Stimulated activated CD8-positive, alpha-beta memory T cell treated with anti-CD3 and anti-CD28 coated beads, Interleukin-7, amount 100 ng/mL, for 1 hour (primary cell): ENCODE results near the gene KRTAP4-9.
"Not testable (repeated sequence)": the region's sequence is repeated elsewhere in the genome, so short reads cannot be mapped to it uniquely, and the experiment has no call there.

Source experiments
- DNase-seq, 2 donors: peaks; one replicate each; pipeline ENCODE4 v3.0.0-alpha.2; 2020; ENCODE audit warnings: low read depth in 2 of 2

The KRTAP4-9 gene

DNA sequence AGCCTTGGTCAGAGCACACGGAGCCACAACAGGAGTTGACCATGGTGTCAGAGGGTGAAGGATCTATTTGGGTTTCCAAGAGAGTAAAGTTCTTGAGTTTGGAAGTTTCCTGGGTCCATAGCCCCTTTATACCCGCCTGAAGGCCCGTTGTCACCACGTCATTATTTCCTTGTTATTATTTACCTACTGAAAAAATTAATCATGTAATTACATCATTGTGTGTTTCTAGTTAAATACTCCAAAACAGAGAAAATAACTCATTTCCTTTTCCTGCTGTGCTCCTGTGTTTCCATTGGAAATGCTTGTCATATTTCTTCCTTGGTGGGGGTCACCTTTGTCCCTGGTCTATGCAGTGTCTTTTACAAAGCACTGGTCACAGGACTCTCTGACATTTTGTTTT is 7.1 kb upstream of the KRTAP4-9 start, which contains the start of gene KRTAP4-8:
Gene KRTAP4-8, minus strand, starts transcription at position 101 of the 400 bp plus-strand sequence. Its CDS starts 58 bp downstream, at position 43.
- no peak for DNase-seq

DNA sequence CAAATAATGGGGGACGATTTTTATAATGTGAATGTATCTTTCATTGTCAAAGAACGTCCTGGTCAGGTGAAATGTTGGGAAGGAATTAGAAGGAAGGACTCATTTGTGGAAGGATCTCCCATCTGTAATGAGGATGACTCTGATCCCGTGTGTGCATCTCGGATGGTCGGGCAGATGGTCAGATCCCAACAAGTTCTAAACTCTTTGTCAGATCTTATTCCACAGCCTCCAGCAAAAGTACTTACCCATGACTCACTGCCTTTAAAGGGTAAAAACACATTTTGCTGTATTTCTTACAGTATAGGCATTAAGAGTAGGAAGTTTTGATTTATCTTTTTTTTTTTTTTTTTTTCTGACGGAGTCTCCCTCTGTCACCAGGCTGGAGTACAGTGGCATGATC is 6.7 kb upstream of the KRTAP4-9 start:
- DNase-seq: no peak

DNA sequence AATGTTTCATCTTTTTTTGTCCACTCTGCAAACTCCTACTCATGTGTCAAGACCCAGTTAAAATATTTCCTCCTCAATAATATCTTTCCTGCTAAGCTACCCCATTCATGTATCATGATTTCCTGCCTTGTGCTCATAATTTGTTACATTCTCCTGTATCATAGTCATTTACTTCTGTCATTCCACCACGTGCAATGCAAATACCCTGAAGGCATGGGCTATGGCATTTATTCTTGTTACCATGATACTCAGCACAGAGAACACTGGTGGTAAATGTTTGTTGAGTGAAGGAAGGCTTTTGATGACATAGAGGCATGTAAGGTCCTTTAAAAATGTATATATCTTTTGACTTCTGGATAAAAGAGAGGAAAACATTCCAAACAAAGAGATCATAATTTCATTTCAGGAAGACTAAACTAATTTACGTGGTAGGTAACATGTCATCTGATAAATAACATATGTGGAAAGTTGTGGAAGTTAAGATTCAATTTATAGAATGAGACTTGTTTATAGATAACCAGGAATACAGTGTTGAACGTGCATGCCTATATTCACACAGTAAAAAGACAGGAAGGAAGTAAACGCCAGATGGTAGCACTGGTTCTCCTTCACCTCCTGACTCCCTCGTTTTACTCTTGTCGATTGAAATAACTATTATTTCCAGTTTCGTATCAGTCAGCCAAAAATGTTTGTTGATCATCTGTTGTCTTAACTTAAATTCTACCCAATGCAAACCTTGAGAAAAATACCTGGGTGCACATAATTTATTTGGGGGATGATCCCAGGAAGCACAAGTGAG is 5.3 kb upstream of the KRTAP4-9 start:
- DNase-seq: not testable (repeated sequence)

DNA sequence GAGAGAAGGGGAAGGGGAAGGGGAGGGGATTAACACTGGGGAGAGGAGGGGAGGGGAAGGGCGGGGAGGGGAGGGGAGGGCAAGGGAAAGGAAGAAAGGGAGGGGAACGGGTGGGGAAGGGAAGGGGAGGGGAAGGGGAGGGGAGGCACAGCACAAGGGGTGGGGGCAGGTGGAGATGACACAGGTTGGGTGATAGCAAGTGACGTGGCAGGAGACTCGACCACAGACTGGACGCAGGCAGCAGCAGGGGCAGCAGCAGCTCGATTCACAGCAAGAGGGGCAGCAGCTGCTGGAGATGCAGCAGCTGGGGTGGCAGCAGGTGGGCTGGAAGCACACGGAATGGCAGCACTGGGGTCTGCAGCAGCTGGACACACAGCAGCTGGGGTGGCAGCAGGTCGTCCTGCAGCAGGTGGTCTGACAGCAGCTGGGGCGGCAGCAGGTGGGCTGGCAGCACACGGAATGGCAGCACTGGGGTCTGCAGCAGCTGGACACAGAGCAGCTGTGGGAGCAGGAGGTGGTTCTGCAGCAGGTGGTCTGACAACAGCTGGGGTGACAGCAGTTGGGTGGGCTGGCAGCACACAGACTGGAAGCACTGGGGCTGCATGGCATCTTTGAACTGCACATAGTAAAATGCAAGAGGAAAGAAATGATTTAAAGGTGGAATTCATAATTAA is 3.5 kb upstream of the KRTAP4-9 start, which contains the start of gene KRTAP4-16:
Gene KRTAP4-16, minus strand, starts transcription at position 624 of the 674 bp plus-strand sequence. Its CDS starts 0 bp downstream, at position 624.
- no peak for DNase-seq

DNA sequence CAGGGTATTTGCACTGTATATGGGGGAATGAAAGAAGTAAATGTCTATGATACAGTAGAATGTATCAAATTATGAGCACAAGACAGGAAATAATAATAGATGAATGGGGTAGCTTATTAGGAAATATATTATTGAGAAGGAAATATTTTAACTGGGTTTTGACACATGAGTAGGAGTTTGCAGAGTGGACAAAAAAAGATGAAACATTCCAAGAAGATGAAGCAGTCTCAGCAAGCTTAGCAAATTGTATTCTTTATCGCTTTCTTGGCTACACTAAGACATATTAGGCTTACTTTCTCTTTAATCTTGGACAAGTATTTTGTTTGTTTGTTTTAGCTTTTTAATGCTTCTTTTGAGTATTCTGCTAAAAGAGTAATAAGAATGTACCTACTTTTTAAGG is 1.3 kb upstream of the KRTAP4-9 start:
- no peak for DNase-seq

DNA sequence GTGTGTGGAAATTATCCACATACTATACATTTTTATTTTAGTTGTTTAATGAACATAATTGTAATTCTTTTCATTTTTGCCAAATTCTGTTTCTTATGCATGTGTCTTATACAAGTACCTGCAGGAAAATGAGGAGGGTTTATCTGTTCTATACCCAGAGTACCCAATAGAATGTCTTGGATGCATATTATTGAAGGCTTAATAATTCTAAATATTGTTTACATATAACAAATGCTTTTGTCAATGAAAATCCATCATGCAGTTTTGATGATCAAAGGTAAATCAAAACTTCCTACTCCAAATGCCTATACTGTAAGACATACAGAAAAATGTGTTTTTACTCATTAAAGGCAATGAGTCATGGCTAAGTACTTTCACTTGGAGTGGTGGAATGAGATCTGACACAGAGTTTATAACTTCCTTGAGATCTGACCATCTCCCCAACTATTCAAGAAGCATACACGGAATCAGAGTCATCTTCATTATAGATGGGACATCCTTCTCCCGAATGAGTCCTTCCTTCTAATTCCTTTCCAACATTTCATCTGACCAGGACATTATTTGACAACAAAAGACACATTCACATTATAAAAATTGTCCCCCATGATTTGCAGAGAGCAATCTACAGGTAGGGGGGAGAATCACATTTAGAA is 677 bp upstream of the KRTAP4-9 start:
- not testable (repeated sequence) for DNase-seq

DNA sequence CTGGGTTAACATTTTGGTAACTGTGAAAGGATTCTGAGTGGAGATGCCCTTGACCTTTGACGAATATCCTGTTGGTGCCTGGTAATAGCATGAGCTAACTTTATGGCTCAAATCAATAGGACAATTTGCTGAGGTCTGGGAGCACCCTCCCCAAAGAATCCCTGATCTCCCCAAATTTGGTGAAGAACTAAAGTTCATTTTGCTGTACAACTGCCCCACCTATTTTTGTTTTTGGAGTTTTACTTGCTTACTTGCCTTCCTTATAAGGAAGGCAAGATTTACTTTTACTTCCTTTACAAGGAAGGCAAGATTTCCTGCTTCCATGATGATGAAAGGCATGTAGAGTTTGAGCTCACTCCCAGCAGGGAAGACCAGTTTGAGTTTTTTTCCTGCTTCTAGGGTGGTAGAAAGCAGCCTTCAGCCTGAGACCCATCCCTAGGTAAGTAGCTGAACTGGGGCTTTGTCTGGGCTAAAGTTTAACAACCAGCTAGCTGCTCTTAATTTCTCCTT is 2.8 kb downstream of the KRTAP4-9 start:
- no peak for DNase-seq

DNA sequence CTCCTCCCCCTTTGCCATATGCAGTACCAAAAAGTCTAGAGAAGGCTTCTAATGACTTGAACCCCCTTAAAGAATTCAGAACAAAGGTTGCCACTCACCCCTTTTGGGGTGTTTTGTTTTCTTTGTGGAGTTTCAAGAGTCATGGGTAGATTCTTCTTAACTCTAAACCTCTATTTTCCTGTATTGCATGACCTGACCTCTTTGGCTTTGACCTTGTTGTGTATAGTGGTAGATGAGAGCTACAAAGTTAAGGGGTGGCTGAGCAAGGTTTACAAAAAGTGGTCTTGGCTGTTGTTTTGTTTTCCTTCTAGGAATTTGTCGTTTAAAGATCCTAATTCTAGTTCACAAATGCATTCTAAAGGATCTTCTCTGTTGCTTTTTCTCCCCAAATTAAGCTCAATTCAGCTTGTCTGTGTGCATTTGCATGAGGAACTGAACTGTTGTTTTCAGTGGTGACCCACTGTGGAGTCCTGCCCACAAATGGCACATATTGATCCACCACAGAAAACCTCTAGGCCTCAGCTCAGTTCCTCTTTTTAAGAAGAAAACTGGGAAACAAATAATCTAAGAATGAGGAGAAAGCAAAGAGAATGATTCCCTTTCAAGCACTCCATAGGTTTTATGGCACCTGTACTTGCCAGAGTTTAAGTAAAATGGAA is 3.7 kb downstream of the KRTAP4-9 start:
- DNase-seq: not testable (repeated sequence)

DNA sequence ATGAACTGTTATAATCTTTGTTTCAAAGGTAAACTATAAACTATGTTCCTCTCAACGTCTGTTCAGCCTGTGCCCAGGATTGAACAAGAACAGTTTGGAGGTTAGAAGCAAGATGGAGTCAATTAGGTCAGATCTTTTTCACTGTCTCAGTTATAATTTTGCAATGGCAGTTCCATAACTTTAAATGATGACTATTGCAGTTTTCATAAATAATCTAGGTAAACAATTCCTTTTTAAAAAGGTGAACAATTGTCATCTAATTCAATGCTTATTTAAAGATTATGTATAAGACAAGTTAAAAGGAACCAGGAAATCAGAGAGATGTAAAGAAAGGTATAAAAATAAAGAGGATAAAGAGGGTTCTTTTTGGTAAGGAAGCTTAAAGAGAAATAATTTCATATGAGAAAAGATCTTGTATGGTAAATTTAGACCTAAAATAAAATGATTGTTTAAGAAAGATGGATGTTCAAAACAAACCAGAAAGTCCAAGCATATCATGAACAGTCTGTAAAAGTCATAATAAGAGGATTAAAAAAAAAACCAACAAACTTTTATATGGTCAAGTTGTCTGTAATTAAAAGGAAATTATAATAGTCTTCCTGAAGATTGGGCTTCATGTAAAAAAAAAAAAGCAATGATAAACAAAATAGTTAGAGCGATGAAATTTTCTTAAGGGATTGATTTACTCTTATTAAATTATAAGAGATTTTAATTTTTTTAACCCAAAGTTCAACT is 6.1 kb downstream of the KRTAP4-9 start:
- DNase-seq: no peak

DNA sequence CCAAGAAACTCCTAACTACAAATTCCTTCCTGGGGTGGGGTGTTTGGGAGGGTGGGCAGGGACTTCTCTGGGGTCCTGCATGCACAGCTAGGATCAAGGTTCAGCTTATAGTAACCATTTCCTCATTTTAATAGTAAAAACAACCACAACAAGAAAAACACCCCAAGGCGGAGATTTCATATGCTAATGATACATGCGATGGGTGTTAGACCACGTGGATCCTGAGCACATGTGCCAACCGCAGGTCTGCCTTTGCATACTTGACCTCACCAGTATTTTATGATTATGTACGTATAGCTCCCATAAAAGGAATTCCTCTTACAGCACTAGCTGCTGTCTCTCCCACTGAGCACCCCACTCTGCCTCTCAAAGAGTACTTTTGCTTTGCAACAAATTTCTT is 11.1 kb downstream of the KRTAP4-9 start:
- DNase-seq: no peak

DNA sequence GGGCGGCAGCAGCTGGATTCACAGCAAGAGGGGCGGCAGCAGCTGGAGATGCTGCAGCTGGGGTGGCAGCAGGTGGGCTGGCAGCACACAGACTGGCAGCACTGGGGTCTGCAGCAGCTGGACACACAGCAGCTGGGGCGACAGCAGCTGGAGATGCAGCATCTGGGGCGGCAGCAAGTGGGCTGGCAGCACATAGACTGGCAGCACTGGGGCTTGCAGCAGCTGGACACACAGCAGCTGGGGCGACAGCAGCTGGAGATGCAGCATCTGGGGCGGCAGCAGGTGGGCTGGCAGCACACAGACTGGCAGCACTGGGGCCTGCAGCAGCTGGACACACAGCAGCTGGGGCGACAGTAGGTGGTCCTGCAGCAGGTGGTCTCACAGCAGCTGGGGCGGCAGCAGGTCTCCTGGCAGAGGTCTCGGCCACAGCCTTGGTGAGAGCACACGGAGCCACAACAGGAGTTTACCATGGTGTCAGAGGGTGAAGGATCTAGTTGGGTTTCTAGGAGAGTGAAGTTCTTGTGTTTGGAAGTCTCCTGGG is 12.7 kb downstream of the KRTAP4-9 start, which contains the start of gene KRTAP4-11:
Gene KRTAP4-11, minus strand, starts transcription at position 528 of the 541 bp plus-strand sequence. Its CDS starts 58 bp downstream, at position 470.
- not testable (repeated sequence) for DNase-seq

DNA sequence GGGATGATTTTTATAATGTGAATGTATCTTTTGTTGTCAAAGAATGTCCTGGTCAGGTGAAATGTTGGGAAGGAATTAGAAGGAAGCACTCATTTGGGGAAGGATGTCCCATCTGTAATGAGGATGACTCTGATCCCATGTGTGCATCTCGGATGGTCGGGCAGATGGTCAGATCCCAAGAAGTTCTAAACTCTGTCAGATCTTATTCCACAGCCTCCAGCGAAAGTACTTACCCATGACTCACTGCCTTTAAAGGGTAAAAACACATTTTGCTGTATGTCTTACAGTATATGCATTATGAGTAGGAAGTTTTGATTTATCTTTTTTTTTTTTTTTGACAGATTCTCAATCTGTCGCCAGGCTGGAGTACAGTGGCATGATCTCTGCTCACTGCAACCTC is 13.5 kb downstream of the KRTAP4-9 start:
- DNase-seq: no peak

DNA sequence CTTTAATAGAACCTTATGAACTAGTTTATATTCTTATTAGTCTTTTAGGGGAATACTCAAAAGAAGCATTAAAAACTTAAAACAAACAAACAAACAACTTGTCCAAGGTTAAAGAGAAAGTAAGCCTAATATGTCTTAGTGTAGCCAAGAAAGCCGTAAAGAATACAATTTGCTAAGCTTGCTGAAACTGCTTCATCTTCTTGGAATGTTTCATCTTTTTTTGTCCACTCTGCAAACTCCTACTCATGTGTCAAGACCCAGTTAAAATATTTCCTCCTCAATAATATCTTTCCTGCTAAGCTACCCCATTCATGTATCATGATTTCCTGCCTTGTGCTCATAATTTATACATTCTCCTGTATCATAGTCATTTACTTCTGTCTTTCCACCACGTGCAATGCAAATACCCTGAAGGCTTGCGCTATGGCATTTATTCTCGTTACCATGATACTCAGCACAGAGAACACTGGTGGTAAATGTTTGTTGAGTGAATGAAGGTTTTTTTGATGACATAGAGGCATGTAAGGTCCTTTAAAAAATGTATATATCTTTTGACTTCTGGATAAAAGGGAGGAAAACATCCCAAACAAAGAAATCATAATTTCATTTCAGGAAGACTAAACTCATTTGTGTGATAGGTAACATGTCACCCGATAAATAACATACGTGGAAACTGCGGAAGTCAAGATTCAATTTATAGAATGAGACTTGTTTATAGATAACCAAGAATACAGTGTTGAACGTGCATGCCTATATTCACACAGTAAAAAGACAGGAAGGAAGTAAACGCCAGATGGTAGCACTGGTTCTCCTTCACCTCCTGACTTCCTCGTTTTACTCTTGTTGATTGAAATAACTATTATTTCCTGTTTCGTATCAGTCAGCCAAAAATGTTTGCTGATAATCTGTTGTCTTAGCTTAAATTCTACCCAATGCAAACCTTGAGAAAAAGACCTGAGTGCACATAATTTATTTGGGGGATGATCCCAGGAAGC is 14.8 kb downstream of the KRTAP4-9 start:
- not testable (repeated sequence) for DNase-seq

DNA sequence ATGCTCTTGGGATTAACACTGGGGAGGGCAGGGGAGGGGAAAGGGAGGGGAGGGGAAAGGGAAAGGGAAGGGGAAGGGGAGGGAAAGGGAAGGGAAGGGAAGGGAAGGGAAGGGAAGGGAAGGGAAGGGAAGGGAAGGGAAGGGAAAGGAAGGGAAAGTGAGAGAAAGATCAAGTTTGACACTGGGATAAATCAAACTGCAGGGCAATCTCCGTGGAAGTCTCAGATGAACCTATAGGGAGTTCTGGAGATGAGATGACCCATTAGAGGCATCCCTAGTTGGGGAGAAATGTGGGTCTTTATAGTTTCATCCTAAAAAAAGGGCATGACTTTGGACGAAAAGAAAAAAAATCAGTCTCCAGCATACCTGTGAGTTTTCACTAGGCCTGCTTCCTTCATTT is 16.6 kb downstream of the KRTAP4-9 start:
- DNase-seq: no peak

DNA sequence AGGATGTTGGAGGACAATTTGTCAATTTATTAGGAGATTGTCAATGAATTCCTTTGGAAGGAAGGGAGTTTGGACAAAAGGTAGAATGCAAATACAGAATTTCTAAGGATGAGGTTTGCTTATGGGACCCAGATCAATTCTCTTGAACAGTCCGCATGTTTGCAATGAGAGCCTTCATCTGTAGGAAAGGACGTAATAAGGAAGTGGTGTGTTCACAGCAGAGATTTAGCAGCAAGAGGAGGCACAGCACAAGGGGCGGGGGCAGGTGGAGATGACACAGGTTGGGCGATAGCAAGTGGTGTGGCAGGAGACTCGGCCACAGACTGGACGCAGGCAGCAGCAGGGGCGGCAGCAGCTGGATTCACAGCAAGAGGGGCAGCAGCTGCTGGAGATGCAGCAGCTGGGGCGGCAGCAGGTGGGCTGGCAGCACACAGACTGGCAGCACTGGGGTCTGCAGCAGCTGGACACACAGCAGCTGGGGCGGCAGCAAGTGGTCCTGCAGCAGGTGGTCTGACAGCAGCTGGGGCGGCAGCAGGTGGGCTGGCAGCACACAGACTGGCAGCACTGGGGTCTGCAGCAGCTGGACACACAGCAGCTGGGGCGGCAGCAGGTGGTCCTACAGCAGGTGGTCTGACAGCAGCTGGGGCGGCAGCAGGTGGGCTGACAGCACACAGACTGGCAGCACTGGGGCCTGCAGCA is 18.3 kb downstream of the KRTAP4-9 start:
- not testable (repeated sequence) for DNase-seq

DNA sequence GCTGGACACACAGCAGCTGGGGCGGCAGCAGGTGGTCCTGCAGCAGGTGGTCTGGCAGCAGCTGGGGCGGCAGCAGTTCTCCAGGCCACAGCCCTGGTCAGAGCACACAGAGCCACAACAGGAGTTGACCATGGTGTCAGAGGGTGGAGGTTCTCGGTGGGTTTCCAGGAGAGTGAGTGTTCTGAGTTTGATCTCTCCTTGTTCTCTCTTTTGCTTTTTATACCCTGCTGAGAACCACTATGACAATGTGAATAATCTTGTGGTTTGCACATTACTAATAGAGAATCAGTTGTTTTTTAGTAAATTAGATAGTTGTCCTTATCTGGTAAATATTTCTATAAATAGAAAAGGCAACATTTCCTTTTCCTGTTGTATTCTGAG is 18.8 kb downstream of the KRTAP4-9 start, which contains the start of gene KRTAP4-12:
Gene KRTAP4-12, minus strand, starts transcription at position 192 of the 381 bp plus-strand sequence. Its CDS starts 60 bp downstream, at position 132.
- DNase-seq: not testable (repeated sequence)

DNA sequence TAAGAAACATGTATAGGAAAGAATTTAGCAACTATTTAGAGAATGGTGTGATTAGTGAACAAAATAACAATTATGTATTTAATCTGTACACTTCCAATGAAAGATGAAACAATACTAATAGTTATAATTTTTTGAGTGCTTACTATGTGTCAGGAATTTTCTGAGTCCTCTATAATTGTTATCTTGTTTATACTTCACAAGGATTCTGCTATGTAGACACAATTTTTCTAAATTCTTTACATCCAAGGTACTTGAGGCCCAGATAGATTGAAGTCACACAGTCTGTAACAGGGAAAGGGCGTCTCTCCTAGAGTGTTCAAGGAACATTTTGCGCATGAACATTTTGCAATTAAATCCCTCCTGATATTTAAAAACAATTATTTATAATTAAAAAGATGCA is 19.9 kb downstream of the KRTAP4-9 start:
- DNase-seq: no peak

DNA sequence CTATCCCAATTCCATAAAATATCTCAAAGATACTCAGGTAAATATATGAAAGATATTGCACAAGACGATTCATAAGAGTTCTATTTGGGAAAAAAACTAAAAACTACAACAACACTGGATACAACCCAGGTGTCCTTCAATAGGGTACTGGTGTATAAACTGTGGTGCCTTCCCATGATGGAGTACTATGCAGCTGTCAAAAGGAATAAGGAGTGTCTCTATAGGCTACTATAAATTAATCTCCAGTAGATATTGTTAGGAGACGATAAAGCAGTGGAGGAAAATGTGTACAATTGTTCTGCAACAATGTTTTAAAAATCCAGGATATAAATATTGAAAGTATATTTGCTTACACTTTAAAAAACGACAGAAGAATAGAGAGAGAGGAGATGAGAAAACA is 21.2 kb downstream of the KRTAP4-9 start:
- no peak for DNase-seq

DNA sequence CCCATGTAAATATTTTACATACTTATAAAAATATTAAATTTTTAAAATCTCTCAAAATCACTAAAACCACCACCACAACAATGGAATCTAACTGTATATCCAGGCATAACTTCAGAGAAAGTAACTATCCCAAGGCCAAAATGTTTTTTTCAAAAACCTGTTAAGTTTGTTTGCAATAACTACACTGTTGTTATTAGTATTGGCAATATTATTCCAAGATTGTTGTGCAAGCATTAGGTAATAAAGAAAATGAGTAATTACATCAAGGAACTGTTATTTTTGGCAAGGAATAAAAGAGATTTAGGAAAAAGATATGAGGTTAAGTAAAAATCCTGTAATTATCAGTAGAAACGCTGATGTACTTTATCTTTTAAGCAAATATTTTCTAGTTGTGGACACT is 22.2 kb downstream of the KRTAP4-9 start:
- DNase-seq: no peak
